GM18907 (cell line): ENCODE data around the gene PRKD2.

ENCODE experiments used
- ATAC-seq: cut with Tn5 transposase; IDR thresholded peaks from one replicate; pipeline ENCODE4 v1.9.1; 2021; ENCODE audit warnings: mild to moderate bottlenecking, moderate library complexity; ENCODE audit not compliant: unreplicated experiment

The PRKD2 gene

DNA sequence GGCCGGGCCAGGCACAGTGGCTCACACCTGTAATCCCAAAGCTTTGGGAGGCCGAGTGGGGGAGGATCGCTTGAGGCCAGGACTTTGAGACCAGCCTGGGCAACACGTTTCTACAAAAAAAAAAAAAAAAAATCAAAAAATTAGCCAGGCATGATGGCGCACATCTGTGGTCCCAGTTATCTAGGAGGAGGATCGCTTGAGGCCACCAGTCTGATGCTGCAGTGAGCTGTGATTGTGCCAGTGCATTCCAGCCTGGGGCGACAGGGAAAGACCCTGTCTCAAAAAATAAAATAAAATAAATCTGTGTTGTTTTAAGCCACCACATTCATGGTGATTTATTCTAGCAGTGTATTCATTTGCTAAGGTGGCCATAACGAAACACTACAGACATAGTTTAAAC lies 51.8 kb downstream of the PRKD2 start:
- ATAC-seq: no peak

DNA sequence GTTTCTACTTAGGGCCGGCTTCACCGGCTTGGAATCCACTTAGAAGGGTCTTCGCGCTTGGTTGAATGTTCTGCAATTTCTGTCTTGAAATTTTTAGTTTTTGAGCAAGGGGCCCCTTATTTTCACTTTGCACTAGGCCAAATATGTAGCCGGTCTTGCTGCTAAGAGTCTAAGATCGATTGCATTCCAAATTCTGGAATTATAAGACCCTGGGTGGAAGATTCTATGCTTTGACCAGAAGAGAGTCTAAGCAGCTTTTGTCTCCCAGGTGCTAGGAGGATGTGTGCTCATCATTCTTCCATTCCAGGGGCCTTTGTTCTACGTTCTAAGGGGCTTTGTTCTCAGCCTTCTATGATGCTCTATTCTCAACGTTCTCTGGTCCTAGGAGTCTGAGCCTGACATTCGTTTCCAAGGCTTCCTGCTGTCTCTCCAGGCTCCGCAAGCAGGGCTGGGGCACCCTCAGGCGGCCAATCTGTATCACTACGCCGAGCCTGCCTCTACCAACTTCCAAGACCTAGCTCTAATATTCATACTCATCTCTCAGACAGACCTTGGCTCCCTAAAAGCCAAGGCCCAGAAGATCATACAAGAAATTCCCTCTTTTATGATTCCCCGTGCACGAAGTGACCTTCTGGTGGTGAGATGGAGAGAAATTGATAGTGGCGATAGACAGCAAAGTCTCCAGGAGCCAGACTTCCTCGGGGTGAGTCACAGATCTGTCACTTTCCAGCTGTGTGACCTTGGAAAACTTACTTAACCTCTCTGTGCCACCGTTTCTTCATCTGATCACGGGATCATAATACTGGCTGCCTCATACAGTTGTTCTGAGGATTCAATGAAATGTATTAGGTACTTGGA lies 55.0 kb downstream of the PRKD2 start:
- peak; percentile 28 for ATAC-seq

DNA sequence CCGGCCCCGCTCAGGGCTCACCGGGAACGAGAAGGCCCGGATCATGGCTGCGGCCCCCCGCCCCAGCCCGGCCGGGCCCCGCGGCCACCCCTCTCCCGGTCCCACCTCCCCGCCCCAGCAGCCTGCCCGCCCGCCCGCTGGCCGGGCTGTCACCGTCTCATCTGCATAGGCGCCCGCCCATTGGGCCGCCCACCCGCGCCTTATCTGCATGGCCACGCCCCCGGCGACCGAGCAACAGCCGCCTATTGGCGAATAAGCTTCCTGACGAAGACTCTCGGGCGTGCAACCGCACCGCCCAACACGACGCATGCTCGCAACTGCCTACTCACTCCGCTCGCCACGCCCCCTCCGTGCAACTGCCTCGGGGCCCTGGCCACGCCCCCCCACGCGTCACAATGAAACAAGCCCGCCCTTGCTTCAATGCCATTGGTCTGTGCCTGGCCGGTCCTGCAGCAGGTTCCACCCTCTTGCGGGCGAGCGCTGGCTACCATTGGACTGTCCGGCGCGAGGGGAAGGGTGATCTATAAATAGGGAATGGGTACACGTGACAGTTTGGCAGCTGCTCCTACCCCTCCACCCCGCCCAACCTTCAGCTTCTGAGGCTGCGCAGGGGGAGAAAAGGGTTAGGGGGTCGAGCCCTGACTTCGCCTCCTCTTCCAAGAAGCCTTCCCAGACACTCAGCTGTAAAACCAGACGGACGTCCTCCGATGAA lies 55.7 kb downstream of the PRKD2 start, which contains the start of gene DACT3:
Gene DACT3 (minus strand): TSS at position 163 of the 712 bp plus-strand sequence. CDS start 118 bp downstream, at position 45.
- ATAC-seq: peak; percentile 93

DNA sequence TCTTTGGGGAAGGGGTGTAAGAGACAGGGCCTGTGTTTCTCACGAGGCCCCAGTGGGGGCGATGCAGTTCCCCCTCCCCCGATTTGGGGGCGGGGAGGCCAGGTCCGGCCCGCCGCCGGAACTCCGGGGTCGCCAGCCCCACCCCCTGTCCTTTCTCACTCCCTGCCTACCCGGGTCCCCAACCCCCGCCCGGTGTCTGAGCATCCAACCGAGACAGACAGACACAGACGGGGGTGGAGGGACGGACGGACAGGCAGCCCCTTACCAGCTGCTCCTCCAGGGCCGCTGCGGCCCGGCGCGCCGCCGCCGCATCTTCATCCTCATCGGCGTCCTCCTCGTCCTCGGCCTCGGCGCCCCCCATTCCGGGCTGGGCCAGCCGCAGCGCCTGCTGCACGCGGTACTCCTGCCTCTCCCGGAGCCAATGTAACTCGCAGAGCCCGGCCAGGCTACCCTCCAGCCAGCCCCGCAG lies 56.3 kb downstream of the PRKD2 start:
- no peak for ATAC-seq

DNA sequence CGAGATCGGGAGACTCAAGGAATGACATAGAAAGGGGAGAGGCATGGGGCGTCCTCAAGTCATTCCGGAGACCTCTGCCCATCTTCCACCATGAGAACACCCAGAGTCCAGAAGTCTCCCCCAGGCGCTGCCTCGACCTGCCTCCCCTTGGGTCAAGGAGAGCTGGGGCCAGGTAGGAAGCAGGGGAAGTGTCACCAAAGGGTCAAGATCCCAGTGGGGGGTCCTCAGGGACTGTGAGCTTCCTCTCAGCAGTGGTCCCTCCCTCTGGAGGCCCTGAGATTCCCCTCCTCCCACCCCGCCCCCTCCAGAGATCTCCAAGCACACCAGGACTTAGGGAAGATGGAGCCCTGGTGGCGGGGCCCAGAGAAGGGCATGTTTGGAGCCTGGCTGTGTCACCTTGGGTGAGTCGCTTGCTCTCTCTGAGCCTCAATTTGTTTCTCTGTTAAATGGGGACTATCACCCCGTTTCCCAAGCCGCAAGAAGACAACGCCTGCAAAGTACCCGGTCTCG lies 56.9 kb downstream of the PRKD2 start:
- ATAC-seq: no peak

DNA sequence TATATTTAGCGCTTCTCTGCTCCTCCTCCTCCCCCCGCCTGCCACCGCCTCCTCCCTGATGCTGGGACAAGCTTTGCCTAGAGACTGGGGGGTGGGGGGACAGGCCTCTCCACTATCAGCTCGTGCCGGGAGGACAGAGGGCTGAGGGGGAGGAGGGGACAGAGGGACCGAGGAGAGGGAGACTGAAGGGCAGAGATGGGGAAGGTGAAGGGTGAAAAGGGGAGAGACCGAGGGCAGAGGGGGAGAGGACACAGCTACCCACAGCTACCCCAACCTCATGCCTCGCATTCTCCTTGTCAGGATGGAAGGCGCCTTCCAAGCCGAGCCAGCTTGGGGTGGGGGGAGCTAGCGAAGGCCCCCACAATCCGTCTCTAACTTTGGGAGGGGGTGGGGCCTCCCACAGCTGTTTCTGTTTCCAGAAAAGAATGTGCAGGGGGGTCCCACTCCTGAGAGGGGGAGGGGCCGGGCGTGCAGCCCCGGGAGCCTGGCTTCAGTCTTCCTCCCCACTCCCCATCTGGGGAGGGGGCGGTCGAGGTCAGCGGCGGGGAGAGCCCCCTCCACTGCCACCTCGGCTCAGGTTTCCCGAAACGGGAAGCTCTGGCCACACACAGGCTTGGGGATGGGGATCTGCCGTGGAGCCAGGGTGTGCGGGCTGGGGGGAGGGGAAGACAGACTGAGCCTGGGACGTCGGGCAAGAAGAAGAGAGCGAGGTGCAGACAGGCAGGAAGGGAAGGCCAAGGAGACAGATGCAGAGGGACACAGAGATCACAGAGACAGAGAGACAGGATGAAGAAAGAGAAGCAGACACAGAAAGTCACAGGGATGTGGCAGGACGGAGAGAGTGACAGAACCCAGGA lies 57.5 kb downstream of the PRKD2 start:
- no peak for ATAC-seq

DNA sequence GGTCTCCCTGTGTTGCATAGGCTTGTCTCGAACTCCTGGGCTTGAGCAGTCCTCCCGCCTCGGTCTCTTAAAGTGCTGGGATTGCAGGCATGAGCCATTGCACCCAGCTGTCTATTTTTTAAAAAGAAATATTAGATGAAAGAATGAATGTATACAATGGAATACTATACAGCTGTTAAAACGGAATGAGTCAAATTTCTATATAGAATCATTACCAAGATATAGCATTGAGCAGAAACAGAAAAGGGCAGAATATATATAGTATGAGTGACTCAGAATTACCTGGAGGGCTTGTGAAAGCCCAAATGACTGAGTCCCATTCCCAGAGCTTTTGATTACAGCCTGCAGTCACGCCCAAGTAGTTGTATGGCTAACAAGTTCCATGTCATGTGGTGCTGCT lies 60.4 kb downstream of the PRKD2 start:
- ATAC-seq: no peak

DNA sequence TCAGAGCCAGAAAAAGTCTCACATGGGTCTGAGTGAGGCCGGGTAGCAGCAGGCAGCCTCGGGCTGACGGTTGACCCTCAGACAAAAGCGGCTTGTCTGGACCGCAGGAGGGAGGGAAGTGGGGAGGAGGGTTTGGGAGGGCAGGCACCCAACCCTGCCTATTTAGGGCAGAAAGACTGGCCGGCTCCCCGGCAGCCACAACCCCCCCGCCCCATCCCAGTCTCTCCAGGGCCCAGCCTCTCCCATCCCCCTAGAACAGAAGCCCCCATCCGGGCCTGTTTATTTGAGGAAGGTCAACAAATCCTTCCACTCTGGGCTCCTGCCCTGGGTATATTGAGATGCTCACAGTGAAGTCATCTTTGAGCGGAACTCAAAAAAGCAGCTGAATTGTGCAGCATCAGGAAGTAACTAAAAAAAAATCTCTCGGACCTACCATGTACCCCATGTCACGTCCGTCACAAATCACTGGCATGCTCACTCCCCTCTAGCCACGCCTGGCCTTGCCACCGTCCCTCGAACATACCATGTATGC lies 62.2 kb downstream of the PRKD2 start:
- no peak for ATAC-seq

DNA sequence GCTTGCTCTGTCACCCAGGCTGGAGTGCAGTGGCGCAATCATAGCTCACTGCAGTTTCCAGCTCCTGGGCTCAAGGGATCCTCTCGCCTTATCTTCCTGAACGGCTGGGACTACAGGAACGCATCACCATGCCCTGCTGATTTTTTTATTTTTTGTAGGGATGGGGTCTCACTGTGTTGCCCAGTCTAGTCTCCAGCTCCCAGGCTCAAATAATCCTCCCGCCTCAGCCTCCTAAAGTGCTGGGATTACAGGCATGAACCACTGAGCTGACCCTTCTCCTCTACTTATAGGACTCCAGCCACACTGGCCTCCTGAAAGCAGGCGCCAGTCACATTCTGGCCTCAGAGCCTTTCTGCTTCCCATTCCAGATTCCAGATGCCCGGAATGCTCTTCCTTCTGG lies 66.5 kb downstream of the PRKD2 start:
- no peak for ATAC-seq

DNA sequence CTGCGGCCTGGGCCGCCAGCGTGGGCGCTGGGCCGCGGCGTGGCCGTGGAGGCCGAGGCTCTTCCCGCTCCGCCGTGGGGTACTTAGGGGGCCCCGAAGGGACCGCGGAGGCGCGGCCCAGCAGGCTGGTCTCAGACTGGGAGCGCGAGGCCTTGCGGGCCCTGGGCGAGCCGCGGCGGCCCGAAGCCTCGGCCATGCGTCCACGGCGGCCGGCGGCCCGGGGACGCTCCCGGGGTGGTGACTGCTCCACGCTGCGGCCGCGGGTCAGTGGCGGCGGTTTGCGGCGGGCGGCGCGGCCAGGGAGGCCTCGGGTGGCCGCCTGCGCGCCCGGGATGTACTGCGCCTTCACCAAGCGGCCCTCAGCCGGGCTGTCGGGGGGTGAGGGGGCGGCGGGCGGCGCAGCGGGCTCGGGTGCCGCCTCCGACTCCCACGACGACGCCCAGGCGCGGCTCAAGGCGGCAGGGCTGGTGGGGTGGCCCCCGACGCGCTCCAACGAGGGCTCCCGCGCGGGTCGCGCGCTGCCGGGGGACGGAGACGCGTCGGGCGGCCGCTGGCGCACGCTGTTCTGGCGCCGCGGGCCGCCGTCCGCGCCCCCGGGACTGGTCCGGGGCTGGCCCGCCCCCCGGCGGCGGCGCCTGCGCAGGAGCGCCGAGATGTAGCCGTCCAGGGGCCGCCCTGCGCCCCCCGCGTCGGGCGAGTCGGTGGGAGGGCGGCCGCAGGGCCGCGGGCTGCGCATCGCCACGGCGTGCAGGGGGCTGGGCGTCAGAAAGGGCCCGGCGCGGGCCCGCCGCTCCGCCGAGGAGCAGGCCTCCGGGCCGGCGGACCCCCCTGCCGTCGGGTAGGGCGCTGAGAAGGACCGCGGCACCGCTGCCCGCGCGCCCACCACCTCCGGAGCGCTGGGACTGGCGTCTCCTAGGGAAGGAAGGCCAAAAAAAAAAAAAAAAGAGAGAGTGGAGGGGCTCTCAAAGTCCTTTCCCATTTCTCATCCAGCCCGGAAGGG lies 67.7 kb downstream of the PRKD2 start:
- no peak for ATAC-seq

DNA sequence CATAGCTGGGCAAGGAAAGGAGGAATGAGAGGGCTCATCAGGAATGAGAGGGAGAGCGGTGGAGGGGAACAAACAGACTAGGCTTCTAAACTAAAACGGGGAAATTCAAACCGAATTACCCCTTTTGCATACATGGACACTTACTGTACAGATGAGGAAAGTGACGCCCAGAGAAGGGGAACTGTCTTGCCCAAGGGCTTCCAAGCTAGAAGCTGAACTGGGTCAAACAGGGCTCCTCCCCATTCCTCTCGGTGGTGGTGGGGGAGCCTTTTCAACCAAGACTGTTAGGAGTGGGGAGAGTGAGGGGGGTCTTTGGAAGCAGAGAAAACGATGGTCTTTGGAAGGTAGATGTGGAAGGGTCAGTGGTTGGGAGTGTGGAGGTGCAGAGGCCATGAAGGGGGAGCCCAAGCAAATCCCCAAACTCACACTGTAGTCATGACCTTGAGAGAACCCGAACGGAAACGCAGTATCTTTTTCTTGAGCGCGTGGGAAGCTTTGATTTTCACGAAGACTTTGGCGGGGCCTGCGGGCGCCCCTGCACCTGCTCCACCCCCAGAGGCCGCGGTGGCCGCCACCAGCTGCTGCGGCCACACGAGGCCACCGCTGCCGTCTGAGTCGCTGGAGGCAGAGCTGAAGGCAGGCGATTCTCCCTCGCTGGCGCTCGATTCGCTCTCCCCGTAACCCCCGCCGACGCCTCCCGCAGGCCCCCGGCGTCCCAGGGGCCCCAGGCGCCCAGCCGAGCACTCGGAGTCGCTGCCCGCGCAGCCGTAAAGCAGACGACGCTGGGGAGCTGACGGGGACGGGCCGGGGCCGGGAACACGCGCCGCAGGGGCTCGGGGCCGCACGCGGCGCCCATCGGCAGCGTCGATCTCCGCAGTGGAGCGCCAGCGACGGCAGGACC lies 68.6 kb downstream of the PRKD2 start:
- ATAC-seq: no peak

DNA sequence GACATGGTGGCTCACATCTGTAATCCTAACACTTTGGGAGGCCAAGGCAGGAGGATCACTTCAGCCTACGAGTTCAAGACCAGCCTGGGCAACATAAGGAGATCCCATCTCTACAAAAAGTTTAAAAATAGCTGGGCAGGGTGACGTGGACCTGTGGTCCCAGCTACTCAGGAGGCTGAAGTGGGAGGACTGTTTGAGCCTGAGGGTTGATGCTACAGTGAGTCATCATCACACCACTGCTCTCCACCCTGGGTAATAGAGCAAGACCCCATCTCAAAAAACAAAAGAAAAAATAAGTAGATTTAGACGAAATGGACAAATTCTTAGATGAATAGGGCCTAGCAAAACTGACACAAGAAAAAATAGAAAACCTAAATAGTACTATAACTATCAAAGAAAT lies 70.5 kb downstream of the PRKD2 start:
- no peak for ATAC-seq

DNA sequence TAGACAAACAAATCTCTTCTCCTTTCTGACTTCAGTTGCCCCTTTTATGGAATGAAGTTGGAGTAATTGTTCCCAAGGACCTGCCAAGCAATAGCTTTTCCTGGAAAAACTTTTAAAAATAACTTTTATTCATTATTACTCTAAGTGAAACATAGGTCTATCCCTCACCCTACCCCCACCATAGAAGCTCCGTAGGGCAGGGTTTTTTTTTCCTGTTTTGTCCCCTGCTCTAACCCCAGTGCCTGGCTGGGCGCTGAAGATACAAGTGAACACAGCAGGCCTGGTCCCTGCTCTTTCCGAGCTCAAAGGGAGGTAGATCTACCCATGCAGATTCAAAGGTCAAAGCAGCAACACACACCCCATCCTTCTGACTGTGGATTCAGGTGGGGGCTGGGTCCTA lies 72.2 kb downstream of the PRKD2 start:
- ATAC-seq: no peak

DNA sequence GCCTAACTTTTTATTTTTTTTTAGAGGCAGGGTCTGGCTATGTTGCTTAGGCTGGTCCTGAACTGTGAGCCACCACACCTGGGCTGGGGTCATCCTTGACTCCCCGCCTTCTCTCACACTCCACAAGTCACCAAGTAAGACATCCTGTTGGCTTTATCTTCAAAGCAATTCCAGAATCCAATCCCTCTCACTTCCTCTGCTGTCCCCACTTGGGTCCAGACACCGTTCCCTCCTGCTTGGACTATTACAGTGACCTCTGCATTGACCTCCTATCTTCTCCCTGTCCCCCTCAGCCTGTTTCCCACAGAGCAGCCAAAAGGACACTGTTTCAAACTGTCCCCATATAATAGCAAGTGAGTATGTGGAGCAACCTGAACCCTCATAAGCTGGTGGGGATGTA lies 76.3 kb downstream of the PRKD2 start:
- no peak for ATAC-seq

DNA sequence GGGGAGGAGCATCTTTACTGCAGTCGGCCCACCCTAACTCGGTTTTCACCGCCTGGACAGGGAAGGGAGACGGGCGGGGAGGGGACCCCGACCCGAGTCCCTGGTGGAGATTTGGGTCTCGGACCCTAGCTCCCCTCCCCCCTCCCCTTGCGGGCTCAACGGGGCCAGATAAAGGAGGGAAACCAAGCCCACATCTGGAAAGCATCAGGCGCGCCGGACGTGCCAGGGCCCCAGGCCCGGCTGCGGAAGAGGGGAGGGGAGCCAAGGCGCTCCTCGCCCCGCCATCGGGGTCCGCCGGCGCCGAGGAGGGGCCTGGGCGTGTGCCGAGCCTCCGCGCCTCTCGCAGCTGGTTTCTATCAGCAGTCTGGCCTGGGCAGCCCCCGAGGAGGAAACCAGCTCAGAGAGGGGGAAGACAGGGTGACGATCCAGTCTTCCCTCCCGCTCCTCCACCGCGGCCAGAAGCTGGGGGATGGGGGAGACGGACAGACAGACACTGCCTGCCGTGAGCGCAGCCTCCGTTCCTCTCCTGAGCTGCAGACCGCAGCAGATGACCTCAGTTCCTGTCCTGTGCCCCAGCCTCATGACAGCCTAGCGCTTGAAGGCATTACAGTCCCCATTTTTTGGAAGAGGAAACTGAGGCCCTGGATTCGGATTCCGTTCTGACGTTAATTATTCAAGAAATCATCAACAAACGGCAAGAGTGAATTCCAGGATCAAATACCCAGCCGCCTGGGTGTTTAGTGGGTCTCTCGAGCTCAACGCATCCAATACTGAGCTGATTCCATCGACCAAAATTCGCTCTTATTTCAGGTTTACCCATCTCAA lies 77.3 kb downstream of the PRKD2 start:
- no peak for ATAC-seq

DNA sequence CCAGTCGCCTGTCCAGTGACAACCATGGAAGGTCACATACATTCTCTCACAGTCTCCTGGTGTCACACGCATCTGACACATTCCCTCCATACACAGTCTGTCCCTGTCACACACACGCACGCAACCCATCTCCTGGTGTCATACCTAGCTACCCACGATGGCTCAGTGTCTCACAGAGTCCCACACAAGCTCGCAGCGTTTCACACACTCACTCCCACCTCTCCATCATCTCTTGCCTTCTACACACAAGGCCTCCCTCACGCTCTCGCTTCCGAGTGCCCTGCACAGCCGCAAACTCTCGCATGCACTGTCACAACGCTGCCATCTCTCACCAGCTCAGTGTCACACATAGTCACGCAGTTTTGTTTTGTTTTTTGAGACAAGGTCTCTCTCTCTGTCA lies 79.7 kb downstream of the PRKD2 start:
- ATAC-seq: no peak

DNA sequence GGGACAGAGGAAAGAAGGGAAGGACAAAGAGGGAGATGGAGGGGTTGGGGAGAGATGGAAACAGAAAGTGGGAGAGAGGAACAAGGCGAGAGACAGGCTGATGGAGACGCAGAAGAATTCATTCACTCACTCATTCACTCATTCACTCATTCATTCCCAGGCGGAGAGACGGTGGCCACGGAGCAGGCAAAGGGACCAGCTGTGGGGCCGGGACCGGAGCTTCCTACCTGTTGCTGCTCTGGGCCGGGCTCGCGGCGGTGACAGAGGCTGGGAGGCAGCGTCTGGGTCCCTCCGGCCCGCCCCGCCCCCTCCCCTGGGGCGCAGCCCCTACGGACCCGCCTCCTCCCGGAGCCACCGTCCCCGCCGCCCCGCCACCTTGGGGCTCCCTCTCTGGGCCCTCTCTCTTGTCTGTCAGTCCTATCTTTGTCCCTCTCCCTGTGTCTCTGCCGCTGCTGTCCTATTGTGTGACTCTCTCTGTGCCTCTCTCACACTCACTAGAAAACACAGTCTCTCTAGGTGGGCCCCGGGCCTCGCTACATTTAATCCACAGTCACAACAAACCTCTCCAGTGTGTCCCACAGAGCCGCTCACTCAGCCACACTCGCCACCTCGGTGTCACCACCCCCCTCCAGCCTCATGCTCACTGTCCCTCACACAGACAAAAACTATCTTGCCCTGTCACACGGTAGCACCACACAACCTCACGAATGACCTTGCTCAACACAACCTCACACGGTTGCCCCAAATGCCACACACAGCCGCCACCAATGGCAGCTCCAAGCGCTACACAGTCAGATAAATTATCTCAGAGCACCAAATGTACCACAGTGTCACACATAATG lies 80.8 kb downstream of the PRKD2 start, which contains the start of gene GNG8:
Gene GNG8 (minus strand): TSS at position 283 of the 842 bp plus-strand sequence. CDS start 1,520 bp downstream, outside the sequence.
- no peak for ATAC-seq
